Small intestine (tissue), 7 donors: Measurements from ENCODE around the gene ZNF277. TPM values are rescaled to one million over a fixed set of nuclear protein-coding genes. Genes with fewer than 3 reads are reported as not detected.
"Not testable (repeated sequence)": the region's sequence is repeated elsewhere in the genome, so short reads cannot be mapped to it uniquely, and the experiment has no call there.

Experiments
- DNase-seq, 2 donors: peaks; one replicate each; pipeline versions ENCODE4 v3.0.0 to v3.0.0-alpha.2; 2013
- FAIRE-seq: peaks from 2 replicates; lab custom pipeline; 2012; peaks lifted over from hg19 to GRCh38; lab: Jason Lieb, UNC
- H3K27ac ChIP-seq, 3 donors: one replicate each; pipeline ENCODE4 v1.5.1; 2013; ENCODE audit warnings: low read length in 2 of 3, mild to moderate bottlenecking in 2 of 3, control low read depth in 1 of 3, inconsistent platforms in 1 of 3, low read depth in 1 of 3, moderate library complexity in 1 of 3
- H3K27me3 ChIP-seq, 3 donors: one replicate each; pipeline ENCODE4 v1.6.1; 2013; ENCODE audit warnings: low read length in 3 of 3, inconsistent platforms in 1 of 3; ENCODE audit not compliant: control insufficient read depth in 3 of 3, insufficient read depth in 3 of 3
- H3K36me3 ChIP-seq, 3 donors: one replicate each; pipeline ENCODE4 v1.6.1; 2013; ENCODE audit warnings: low read length in 3 of 3, inconsistent platforms in 1 of 3, low read depth in 1 of 3, mild to moderate bottlenecking in 1 of 3, moderate library complexity in 1 of 3; ENCODE audit not compliant: control insufficient read depth in 3 of 3, insufficient read depth in 2 of 3
- H3K4me1 ChIP-seq, 3 donors: one replicate each; pipeline ENCODE4 v1.6.1; 2013; ENCODE audit warnings: low read length in 2 of 3, inconsistent platforms in 1 of 3, low read depth in 1 of 3, mild to moderate bottlenecking in 1 of 3, moderate library complexity in 1 of 3; ENCODE audit not compliant: control insufficient read depth in 3 of 3, insufficient read depth in 2 of 3
- H3K4me3 ChIP-seq, 3 donors: one replicate each; pipeline ENCODE4 v1.5.1; 2013; ENCODE audit warnings: low read length in 3 of 3, control low read depth in 1 of 3, inconsistent platforms in 1 of 3, low read depth in 1 of 3, mild to moderate bottlenecking in 1 of 3, moderate library complexity in 1 of 3
- H3K9me3 ChIP-seq, 2 donors: one replicate each; pipeline ENCODE4 v1.6.1; 2013; ENCODE audit warnings: low read depth in 1 of 2, low read length in 1 of 2; ENCODE audit not compliant: control insufficient read depth in 2 of 2, insufficient read depth in 1 of 2
- WGBS, 3 donors: extraction: QIAGEN DNeasy Blood & Tissue Kit; methylation state at CpG; one replicate each; pipeline ENCODE4 v1.1.7; 2013; 5-methylcytosine and 5-hydroxymethylcytosine counted together
- polyA plus RNA-seq, 4 donors: library from polyadenylated mRNA; stranded (reverse) in 3 of 4; unstranded in 1 of 4; fragments of 200-250 nt in 3 of 4; fragments of 120-200 nt in 1 of 4; gene quantifications; one replicate each; pipeline versions ENCODE4 v1.2.1 to v1.2.3, GENCODE V29; 2013
- donor health status: healthy with polysubstance abuse.
- donor health status: control.
- donor health status: control.
- donor health status: Bipolar disorder and iron deficiency.
- donor health status: healthy.

Gene ZNF277
- polyA plus RNA-seq, 4 donors, result 15.8 to 27.2 (median 24.9) TPM

GRCh38 chr7:112236597-112236996 is 30.1 kb downstream of the ZNF277 start:
- Histone ChIP-seq H3K27me3 (no peaks in the 10 kb centered on the region), H3K4me3 (no peak overlapping the region), H3K4me1 (no peaks in the 10 kb centered on the region), H3K27ac (no peak overlapping the region), H3K9me3 (peaks cover 0 to 5% of the 10 kb centered on the region in 2 donors), H3K36me3 (no peaks in the 10 kb centered on the region)
- FAIRE-seq, result no peak
- DNase-seq, result no peak
- WGBS, 3 donors, result 77 to 91% (median 90%) methylated on average over 2 of the region's 2 CpGs

- FAIRE-seq, result no peak
- no peak overlapping the region for H3K4me3 ChIP-seq
- H3K27ac ChIP-seq, result no peak overlapping the region
- no peak for DNase-seq
- H3K4me1 ChIP-seq, result no peaks in the 10 kb centered on the region
- no peaks in the 10 kb centered on the region for H3K27me3 ChIP-seq
- WGBS, 3 donors, result 96 to 98% (median 97%) methylated on average over 3 of the region's 3 CpGs
- peaks cover 0 to 5% of the 10 kb centered on the region in 2 donors for H3K9me3 ChIP-seq
- no peaks in the 10 kb centered on the region for H3K36me3 ChIP-seq
These were observed 31.8 kb downstream of the ZNF277 start for GRCh38 chr7:112238330-112238729.

GRCh38 chr7:112238852-112239610 is 32.5 kb downstream of the ZNF277 start:
- WGBS, 3 donors, result 94 to 98% (median 98%) methylated on average over 9 of the region's 9 CpGs
- DNase-seq (no peak), FAIRE-seq (no peak)
- H3K36me3 ChIP-seq, result no peaks in the 10 kb centered on the region
- peaks cover 0 to 5% of the 10 kb centered on the region in 2 donors for H3K9me3 ChIP-seq
- H3K4me1 ChIP-seq, result no peaks in the 10 kb centered on the region
- no peak overlapping the region for H3K27ac ChIP-seq
- H3K4me3 ChIP-seq, result no peak overlapping the region
- H3K27me3 ChIP-seq, result no peaks in the 10 kb centered on the region

DNA sequence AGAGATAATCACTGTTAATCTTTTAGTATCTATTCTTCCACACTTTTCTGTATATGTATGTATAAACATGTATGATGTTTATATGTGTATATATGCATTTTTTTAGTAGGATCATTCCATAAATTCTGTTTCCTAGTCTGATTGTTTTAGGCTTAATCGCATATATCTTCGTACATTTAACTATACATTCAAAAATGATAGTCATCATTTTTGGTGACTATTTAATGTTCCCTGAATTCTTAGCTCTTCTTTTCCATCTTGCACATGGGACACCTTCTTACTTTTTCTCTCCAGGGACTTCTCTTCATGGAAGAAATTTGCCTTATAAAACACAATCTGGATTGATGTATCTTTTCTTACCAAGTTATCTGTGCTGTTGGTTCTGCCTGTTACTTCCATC is 42.1 kb downstream of the ZNF277 start:
- 95 to 100% (median 98%) methylated on average over 2 of the region's 2 CpGs for WGBS, 3 donors
- DNase-seq (no peak), FAIRE-seq (no peak)
- Histone ChIP-seq H3K27ac (no peak overlapping the region), H3K27me3 (no peaks in the 10 kb centered on the region), H3K4me1 (no peaks in the 10 kb centered on the region), H3K36me3 (no peaks in the 10 kb centered on the region), H3K4me3 (no peak overlapping the region), H3K9me3 (no peaks in the 10 kb centered on the region)

DNA sequence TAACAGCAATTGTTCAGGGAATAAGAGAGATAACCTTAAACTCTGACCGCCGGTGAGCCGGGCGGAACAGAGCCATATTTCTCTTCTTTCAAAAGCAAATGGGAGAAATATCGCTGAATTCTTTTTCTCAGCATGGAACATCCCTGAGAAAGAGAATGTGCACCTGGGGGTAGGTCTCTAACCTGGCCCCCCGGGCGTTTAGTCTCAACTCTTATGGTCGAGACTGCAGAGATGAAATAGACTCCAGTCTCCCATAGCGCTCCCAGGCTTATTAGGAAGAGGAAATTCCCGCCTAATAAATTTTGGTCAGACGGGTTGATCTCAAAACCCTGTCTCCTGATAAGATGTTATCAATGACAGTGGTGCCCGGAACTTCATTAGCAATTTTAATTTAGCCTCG is 43.5 kb downstream of the ZNF277 start:
- WGBS, 3 donors, result 82 to 95% (median 85%) methylated on average over 12 to 13 of the region's 13 CpGs
- not testable (repeated sequence) for H3K4me3 ChIP-seq, H3K9me3 ChIP-seq, H3K27ac ChIP-seq, H3K36me3 ChIP-seq, H3K27me3 ChIP-seq, FAIRE-seq, DNase-seq, H3K4me1 ChIP-seq

- DNase-seq, result no peak
- FAIRE-seq, result no peak
- Histone ChIP-seq H3K4me1 (no peaks in the 10 kb centered on the region), H3K27me3 (no peaks in the 10 kb centered on the region), H3K9me3 (no peaks in the 10 kb centered on the region), H3K4me3 (no peak overlapping the region), H3K36me3 (no peaks in the 10 kb centered on the region), H3K27ac (no peak overlapping the region)
- 88 to 94% (median 93%) methylated on average over 3 of the region's 3 CpGs for WGBS, 3 donors
These were observed 45.6 kb downstream of the ZNF277 start for GRCh38 chr7:112252141-112252540.

- Histone ChIP-seq H3K4me3 (no peak overlapping the region), H3K4me1 (no peaks in the 10 kb centered on the region), H3K27me3 (no peaks in the 10 kb centered on the region), H3K36me3 (no peaks in the 10 kb centered on the region), H3K27ac (no peak overlapping the region), H3K9me3 (no peaks in the 10 kb centered on the region)
- 60 to 93% (median 91%) methylated on average over 3 of the region's 3 CpGs for WGBS, 3 donors
- FAIRE-seq (no peak), DNase-seq (no peak)
These were observed 46.2 kb downstream of the ZNF277 start for GRCh38 chr7:112252691-112253090.

DNA sequence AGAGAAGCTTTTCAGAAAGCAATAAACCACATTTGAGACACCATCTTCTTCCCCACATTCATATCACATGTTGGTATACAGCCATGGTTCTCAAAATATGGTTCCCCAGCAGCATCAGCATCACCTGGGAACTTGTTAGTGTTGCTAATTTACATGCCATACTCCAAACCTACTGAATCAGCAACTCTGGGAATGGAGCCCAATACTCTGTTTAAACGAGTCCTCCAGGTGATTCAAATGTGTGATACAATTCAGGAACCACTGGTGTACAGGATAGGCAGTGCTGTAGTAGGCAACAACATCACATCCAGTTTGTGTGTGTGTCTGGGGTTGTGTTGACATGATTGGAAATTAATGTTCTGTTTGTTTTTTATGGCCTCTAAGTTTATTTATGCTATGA is 47.7 kb downstream of the ZNF277 start:
- no peak for DNase-seq
- Histone ChIP-seq H3K9me3 (no peaks in the 10 kb centered on the region), H3K4me1 (no peaks in the 10 kb centered on the region), H3K27me3 (no peaks in the 10 kb centered on the region), H3K4me3 (no peak overlapping the region), H3K36me3 (no peaks in the 10 kb centered on the region), H3K27ac (no peak overlapping the region)
- WGBS, 3 donors, result 44 to 74% (median 62%) methylated on average over 1 of the region's 1 CpG
- FAIRE-seq, result no peak
